ENCODE measurements around the gene SLC9B1. TPM values are rescaled to one million over a fixed set of nuclear protein-coding genes. Genes with fewer than 3 reads are reported as not detected.

The SLC9B1 gene
- total RNA-seq, result 0.65 and 1.7 TPM in 2 replicates

GRCh38 chr4:103019308-103020124, at the start of gene SLC9B1:
Gene SLC9B1 (minus strand): TSS chr4:103019705. CDS start chr4:102991711, 27,994 bp downstream.

GRCh38 chr4:102868781-102869568, 150.5 kb downstream of the SLC9B1 start, which contains the start of gene CISD2:
Gene CISD2 (plus strand): TSS chr4:102868992. CDS start chr4:102869085, 93 bp downstream.

Other genes starting within 250 kb of the SLC9B1 start
- gene UBE2D3, start 192.2 kb downstream of the SLC9B1 start, total RNA-seq, result 488 and 532 TPM in 2 replicates
- gene CISD2, start 150.7 kb downstream of the SLC9B1 start, total RNA-seq, result 37.5 and 38.8 TPM in 2 replicates
- 24.8 and 29.5 TPM in 2 replicates for gene SLC9B2, start 57.1 kb upstream of the SLC9B1 start, total RNA-seq
- 47.7 and 59.2 TPM in 2 replicates for gene BDH2, start 80.1 kb upstream of the SLC9B1 start, total RNA-seq
- 15.7 and 24.3 TPM in 2 replicates for gene CENPE, start 178.6 kb upstream of the SLC9B1 start, total RNA-seq

All from articular chondrocyte of knee joint (primary cell).